PC-9 (cell line): ENCODE measurements around the gene TMEM14C. TPM values are rescaled to one million over a fixed set of nuclear protein-coding genes. Genes with fewer than 3 reads are reported as not detected.
"Not testable (repeated sequence)": the region's sequence is repeated elsewhere in the genome, so short reads cannot be mapped to it uniquely, and the experiment has no call there.

Experiments
- BruUV-seq: library from RNA; stranded (reverse); fragments of 400-500 nt; replicated peaks from 2 replicates; lab custom pipeline; 2021; lab: Mats Ljungman, UMichigan
- CTCF ChIA-PET: fragments of 300-600 bp; sonication (Branson Sonifier 250); formaldehyde crosslinking; loops from one replicate; lab custom pipeline; 2022; ENCODE audit warnings: antibody characterized with exemption; lab: Charles Lee
- POLR2A ChIA-PET: fragments of 300-600 bp; sonication (Branson Sonifier 250); formaldehyde crosslinking; loops from one replicate; lab custom pipeline; 2022; ENCODE audit warnings: antibody characterized with exemption; ENCODE audit not compliant: unreplicated experiment; lab: Charles Lee
- DNase-seq, 2 experiments: peaks; one replicate each; pipeline versions ENCODE4 v3.0.0 to v3.0.0-alpha.2; 2015 to 2022; ENCODE audit warnings: mixed read lengths in 1 of 2
- H2AFZ ChIP-seq: fragments of 200-600 bp; sonication (generic); 2 replicates; pipeline ENCODE4 v1.8.1; 2017; ENCODE audit warnings: antibody characterized with exemption
- H3F3A ChIP-seq: fragments of 200-600 bp; sonication (generic); 2 replicates; pipeline ENCODE4 v1.8.1; 2017; ENCODE audit warnings: antibody characterized with exemption, mild to moderate bottlenecking, low read depth; ENCODE audit not compliant: insufficient read depth
- H3K27ac ChIP-seq: fragments of 200-600 bp; sonication (generic); 2 replicates; pipeline ENCODE4 v1.6.1; 2016; ENCODE audit warnings: mixed run types
- H3K27me3 ChIP-seq: fragments of 200-600 bp; sonication (generic); 2 replicates; pipeline ENCODE4 v1.6.1; 2016; ENCODE audit warnings: low read depth, mixed run types; ENCODE audit not compliant: insufficient read depth
- H3K36me3 ChIP-seq: fragments of 200-600 bp; sonication (generic); 2 replicates; pipeline ENCODE4 v1.6.1; 2016; ENCODE audit warnings: low read depth, mixed run types
- H3K4me1 ChIP-seq: fragments of 200-600 bp; sonication (generic); replicated peaks from 2 replicates; pipeline ENCODE4 v1.6.1; 2016; ENCODE audit warnings: mixed run types; ENCODE audit not compliant: insufficient read depth
- H3K4me2 ChIP-seq: fragments of 200-600 bp; sonication (generic); 2 replicates; pipeline ENCODE4 v1.6.1; 2017; ENCODE audit warnings: mixed run types
- H3K4me3 ChIP-seq: fragments of 200-600 bp; sonication (generic); 2 replicates; pipeline ENCODE4 v1.6.1; 2016; ENCODE audit warnings: mixed run types
- H3K79me2 ChIP-seq: fragments of 200-600 bp; sonication (generic); 2 replicates; pipeline ENCODE4 v1.6.1; 2017; ENCODE audit warnings: low read depth, mixed run types
- H3K9me2 ChIP-seq: fragments of 200-600 bp; sonication (generic); 2 replicates; pipeline ENCODE4 v1.8.1; 2017; ENCODE audit warnings: mild to moderate bottlenecking; ENCODE audit not compliant: insufficient read depth
- H3K9me3 ChIP-seq: fragments of 200-600 bp; sonication (generic); 2 replicates; pipeline ENCODE4 v1.8.1; 2016; ENCODE audit warnings: low read depth; ENCODE audit not compliant: insufficient read depth
- H4K20me1 ChIP-seq: fragments of 200-600 bp; sonication (generic); 2 replicates; pipeline ENCODE4 v1.8.1; 2017; ENCODE audit not compliant: insufficient read depth
- EZH2 ChIP-seq: fragments of 200-600 bp; sonication (generic); IDR thresholded peaks from 2 replicates; pipeline ENCODE4 v1.8.0; 2017; ENCODE audit warnings: antibody characterized with exemption, low read depth
- intact Hi-C: fragments of 100-400 bp; cut with micrococcal nuclease; formaldehyde crosslinking; loops from one replicate; pipeline ENCODE4 v1.10.0; 2022; ENCODE audit not compliant: unreplicated experiment
- total RNA-seq: library from RNA; stranded (reverse); gene quantifications from 2 replicates; pipeline ENCODE4 v1.2.3, GENCODE V29; 2021
- TF ChIP-seq, protein P1 (sequence below): fragments of 200-600 bp; sonication (generic); conservative IDR thresholded peaks from 2 replicates; pipeline ENCODE4 v1.6.1; 2017; ENCODE audit warnings: mixed run types, antibody characterized with exemption, mild to moderate bottlenecking, moderate library complexity

Gene TMEM14C
- total RNA-seq, 1 experiment from 2014 or later: 166 TPM

DNA sequence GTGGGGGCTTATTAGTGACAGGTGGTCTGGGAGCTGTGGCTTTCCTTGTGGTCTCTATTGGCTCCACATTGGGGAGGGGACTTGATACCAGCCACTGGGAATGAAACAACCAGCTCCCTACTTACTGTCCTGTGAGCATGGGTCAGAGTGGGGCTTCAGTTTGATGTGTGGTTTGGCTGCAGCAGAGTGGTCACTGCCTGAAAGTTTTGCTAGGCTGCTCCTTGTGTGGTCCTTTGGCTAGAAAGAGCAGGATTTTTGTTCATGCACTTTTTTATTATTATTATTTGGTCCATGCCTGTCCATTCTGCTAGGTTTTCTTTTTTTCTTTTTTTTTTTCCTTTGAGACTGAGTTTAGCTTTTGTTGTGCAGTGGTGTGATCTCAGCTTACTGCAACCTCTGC is 17.2 kb downstream of the TMEM14C start:
- H3K27me3 ChIP-seq: no peaks in the 10 kb centered on the region
- no peaks in the 10 kb centered on the region for H3K36me3 ChIP-seq
- H3K4me2 ChIP-seq: no peak overlapping the region
- no peak overlapping the region for H2AFZ ChIP-seq
- intact Hi-C loops: no loop called here
- H3K27ac ChIP-seq: no peak overlapping the region
- no peak for DNase-seq
- no peaks in the 10 kb centered on the region for H4K20me1 ChIP-seq
- TF ChIP-seq EZH2: no peak
- TF ChIP-seq, protein P1, sequence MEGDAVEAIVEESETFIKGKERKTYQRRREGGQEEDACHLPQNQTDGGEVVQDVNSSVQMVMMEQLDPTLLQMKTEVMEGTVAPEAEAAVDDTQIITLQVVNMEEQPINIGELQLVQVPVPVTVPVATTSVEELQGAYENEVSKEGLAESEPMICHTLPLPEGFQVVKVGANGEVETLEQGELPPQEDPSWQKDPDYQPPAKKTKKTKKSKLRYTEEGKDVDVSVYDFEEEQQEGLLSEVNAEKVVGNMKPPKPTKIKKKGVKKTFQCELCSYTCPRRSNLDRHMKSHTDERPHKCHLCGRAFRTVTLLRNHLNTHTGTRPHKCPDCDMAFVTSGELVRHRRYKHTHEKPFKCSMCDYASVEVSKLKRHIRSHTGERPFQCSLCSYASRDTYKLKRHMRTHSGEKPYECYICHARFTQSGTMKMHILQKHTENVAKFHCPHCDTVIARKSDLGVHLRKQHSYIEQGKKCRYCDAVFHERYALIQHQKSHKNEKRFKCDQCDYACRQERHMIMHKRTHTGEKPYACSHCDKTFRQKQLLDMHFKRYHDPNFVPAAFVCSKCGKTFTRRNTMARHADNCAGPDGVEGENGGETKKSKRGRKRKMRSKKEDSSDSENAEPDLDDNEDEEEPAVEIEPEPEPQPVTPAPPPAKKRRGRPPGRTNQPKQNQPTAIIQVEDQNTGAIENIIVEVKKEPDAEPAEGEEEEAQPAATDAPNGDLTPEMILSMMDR: no peak
- H3K79me2 ChIP-seq: no peaks in the 10 kb centered on the region
- POLR2A ChIA-PET: no interaction called here
- no TSS peak for BruUV-seq
- H3F3A ChIP-seq: peaks cover 6% of the 10 kb centered on the region
- CTCF ChIA-PET: interaction anchor here (0.7 kb wide), 1 partner anchor 904 kb away, joined by 4 read pairs; no protein-coding TSS in a partner anchor
- no peaks in the 10 kb centered on the region for H3K9me3 ChIP-seq
- peaks cover 6% of the 10 kb centered on the region for H3K4me1 ChIP-seq
- H3K9me2 ChIP-seq: no peaks in the 10 kb centered on the region
- H3K4me3 ChIP-seq: no peak overlapping the region

DNA sequence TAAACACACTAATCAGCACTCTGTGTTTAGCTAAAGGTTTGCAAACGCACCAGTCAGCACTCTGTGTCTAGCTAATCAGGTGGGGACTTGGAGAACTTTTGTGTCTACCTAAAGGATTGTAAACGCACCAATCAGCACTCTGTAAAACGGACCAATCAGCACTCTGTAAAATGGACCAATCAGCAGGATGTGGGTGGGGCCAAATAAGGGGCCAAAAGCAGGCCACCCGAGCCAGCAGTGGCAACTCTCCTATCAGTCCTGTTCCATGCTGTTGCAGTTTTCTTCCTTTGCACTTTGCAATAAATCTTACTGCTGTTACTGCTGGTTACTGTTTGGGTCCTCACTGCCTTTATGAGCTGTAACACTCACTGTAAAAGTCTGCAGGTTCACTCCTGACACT is 18.8 kb downstream of the TMEM14C start:
- H3K4me3 ChIP-seq, intact Hi-C loops, H3K9me2 ChIP-seq, DNase-seq, H3K27ac ChIP-seq, H3K27me3 ChIP-seq, H2AFZ ChIP-seq, H3K36me3 ChIP-seq, BruUV-seq, H3K9me3 ChIP-seq, H3K4me1 ChIP-seq, H3K4me2 ChIP-seq, H4K20me1 ChIP-seq, CTCF ChIA-PET, H3K79me2 ChIP-seq, POLR2A ChIA-PET, H3F3A ChIP-seq: not testable (repeated sequence)

DNA sequence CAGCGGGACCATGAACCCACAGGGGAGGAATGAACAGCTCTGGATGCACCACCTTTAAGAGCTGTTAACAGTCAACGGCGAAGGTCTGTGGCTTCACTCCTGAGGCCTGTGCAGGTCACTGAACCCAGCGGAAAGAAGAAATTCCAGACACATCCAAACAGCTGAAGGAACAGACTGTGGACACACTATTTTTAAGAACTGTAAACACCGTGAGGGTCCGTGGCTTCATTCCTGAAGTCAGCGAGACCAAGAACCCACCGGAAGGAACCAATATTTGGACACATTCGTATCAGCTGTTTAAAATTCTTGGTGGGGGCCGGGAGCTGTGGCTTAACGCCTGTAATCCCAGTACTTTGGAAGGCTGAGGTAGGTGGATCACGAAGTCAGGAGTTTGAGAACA is 19.4 kb downstream of the TMEM14C start:
- Histone ChIP-seq H3K36me3 (no peaks in the 10 kb centered on the region), H4K20me1 (no peaks in the 10 kb centered on the region), H3K4me2 (no peak overlapping the region), H3F3A (no peaks in the 10 kb centered on the region; the same call in 1 of the 2 replicates), H3K27me3 (no peaks in the 10 kb centered on the region), H3K27ac (no peak overlapping the region), H3K9me2 (no peaks in the 10 kb centered on the region), H3K4me1 (0 out of 2 replicates have a peak, but pooled peaks cover 4% of the 10 kb centered on the region), H3K9me3 (no peaks in the 10 kb centered on the region), H2AFZ (no peak overlapping the region), H3K79me2 (no peaks in the 10 kb centered on the region), H3K4me3 (no peak overlapping the region)
- ChIA-PET POLR2A (no interaction called here), CTCF (no interaction called here)
- TF ChIP-seq, protein P1: no peak
- TF ChIP-seq EZH2: no peak
- DNase-seq: no peak
- no TSS peak for BruUV-seq
- intact Hi-C loops: no loop called here

DNA sequence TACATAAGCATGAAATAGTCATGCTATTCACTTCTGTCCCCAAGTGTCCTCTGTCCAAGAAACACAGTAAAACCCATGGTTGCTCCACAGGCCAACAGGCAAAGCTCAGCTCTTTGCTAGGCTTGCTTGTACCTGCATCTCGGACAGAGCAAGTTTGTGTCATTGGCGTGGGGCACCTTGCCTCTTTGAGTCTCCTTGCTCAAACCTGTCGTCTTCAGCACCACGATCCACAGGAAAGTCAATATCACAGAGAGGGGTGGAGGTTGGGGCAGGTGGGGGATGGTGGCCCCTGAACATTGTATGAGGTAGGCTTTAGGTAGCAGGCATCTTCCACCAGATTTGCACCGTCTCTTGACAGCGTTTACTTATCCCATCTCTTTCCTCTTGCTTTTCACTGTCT is 20.6 kb downstream of the TMEM14C start:
- H3K4me3 ChIP-seq: no peak overlapping the region
- peaks cover 9% of the 10 kb centered on the region for H3K79me2 ChIP-seq
- no peaks in the 10 kb centered on the region for H3K9me3 ChIP-seq
- no peaks in the 10 kb centered on the region for H3K27me3 ChIP-seq
- TF ChIP-seq, protein P1: no peak
- TF ChIP-seq EZH2: no peak
- no peak overlapping the region for H2AFZ ChIP-seq
- no TSS peak for BruUV-seq
- H3K9me2 ChIP-seq: no peaks in the 10 kb centered on the region
- CTCF ChIA-PET: no interaction called here
- H3K27ac ChIP-seq: no peak overlapping the region
- no peaks in the 10 kb centered on the region for H3F3A ChIP-seq
- H4K20me1 ChIP-seq: no peaks in the 10 kb centered on the region
- POLR2A ChIA-PET: interaction anchor here (0.5 to 0.7 kb wide), 2 partner anchors 13 to 22 kb away, joined by 3 read pairs; no protein-coding TSS in a partner anchor
- intact Hi-C loops: no loop called here
- no peak overlapping the region for H3K4me2 ChIP-seq
- H3K4me1 ChIP-seq: peaks cover 6% of the 10 kb centered on the region; the same call in 1 of the 2 replicates
- no peak for DNase-seq
- H3K36me3 ChIP-seq: no peaks in the 10 kb centered on the region
